ENCODE measurements around the gene NUB1.

Gene NUB1

DNA sequence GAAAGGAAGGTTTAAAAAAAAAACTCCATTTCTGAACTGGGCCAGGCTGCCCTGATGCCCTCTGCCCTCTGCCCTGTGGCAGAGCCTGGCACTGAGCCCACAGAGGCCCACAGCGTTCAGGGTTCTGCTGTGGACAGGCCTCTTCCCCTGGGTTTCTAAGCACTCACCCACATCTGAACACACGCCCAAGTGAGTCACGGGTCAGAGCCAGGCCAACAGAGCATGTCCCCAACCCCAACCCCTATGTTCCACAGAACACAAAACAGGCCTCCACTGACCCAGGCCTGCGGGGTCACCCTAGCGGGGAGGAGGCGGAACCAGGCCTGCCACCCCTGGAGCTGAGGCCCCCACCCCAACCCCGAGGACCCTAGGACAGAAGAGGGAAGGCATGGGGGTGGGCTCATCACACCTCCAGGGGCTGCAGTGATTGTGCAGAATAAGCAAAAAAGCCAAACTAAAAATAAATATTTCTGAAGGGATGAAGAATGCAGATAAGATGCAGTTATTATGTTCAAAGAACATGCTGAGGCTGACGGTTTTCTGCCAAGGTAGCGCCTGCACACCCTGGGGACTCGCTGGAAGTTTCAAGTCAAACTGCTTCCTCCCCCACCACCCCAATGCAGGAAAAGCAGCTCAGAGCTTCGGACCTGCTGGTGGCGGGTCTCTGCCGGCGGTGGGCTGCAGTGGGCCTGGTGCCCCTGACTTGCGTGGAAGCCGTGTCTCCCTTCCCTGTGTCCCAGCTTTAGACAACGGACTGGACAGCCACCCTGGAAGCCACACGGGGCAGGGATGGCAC, 62.8 kb downstream of the NUB1 start:
- no peak for DNase-seq (ENCODE audit: low read depth in 2 of 2)

- DNase-seq (ENCODE audit: low read depth in 2 of 2) = no peak
Measured at GRCh38 chr7:151405056-151405455, 63.4 kb downstream of the NUB1 start.

DNA sequence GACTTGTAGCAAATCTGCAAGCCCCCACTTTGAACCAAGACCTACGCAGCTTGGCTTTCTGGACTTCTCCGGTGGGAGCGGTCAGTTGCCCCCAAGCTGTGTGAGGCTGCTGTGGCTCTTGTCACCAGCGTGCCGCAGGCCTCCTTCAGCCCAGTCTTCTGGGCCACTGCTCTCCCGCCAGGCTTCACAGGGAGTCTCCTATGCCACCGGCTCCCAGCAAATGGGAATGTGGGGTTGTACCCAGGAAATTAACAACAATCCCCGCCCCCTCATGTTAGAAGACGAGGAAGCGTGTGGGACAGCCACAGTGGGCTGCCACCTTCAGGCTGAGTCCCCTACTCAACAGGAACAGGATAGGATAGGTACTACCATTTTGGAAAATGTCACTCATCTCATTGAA, 64.0 kb downstream of the NUB1 start:
- no peak for DNase-seq (ENCODE audit: low read depth in 2 of 2)

DNA sequence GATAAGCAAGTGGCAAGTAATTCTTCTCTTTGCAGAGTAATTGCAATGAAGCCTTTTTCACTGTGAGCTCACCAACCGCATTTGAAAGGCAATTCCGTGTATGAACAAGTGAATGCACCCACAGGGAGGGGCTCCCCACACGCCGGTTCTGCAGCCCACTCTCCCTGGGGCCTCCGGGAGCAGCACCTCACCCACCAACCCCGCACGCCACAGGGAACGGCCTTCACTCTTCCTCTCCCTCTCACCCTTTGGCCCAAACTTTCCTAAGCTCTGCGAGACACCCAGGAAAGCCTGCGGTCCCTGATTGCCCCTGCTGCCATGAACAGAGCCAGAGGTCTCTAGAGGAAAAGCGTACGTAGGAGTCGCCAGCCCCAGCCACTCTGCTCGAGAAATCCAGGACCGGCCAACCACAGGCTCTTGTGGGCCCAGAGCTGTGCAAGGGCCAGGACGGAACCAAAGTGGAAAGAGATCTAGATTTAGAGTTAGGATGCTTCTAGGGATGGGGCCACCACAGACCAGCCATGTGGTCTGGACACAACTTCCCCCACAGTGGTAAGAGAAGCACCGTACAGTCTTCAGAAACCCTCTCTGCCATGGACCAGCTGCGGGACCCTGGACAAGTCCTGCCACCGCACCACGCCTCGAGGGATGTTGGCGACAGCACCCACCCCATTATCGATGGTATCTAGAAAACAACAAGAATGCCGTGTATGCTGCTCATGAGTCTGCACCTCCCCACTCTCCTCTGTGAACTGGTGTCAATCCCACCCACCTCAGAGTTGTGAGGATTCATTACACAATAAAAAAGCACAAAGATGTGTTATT, 64.7 kb downstream of the NUB1 start:
- DNase-seq (ENCODE audit: low read depth in 2 of 2) = no peak

DNA sequence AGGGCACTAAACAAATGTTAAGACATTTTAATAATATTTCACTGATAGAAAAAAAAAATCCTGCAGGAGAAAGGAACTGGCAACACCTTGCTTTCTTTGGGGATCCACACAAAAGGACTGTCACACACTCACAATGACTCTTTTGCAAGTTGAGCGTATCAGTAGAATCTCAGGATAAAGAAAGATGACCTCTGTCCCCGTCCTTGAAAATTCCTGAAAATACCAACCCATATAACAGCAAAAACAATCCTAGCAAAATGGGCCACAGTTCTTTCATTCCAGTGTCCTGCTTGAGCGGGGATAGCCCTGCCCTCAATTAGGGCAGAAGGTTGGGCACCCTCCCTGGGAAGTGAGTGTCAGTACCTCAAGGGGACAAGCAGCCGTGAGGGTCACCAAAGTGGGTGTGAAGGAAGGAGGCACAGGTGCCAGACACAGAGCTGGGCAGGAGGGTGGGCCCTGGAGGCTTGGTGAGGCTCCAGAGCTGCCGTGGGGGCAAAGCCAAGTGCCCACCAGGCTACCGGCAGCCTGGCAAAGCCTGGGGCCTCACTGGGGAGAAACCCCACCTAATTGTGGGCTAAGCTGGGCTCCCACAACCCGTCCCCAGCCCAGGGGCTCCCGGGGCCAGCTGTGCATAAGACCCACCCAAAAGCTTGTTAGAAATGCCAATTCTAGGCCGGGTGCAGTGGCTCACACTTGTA, 65.4 kb downstream of the NUB1 start:
- DNase-seq (ENCODE audit: low read depth in 2 of 2) = no peak

GRCh38 chr7:151408498-151408838, 66.9 kb downstream of the NUB1 start:
- DNase-seq (ENCODE audit: low read depth in 2 of 2) = no peak

DNA sequence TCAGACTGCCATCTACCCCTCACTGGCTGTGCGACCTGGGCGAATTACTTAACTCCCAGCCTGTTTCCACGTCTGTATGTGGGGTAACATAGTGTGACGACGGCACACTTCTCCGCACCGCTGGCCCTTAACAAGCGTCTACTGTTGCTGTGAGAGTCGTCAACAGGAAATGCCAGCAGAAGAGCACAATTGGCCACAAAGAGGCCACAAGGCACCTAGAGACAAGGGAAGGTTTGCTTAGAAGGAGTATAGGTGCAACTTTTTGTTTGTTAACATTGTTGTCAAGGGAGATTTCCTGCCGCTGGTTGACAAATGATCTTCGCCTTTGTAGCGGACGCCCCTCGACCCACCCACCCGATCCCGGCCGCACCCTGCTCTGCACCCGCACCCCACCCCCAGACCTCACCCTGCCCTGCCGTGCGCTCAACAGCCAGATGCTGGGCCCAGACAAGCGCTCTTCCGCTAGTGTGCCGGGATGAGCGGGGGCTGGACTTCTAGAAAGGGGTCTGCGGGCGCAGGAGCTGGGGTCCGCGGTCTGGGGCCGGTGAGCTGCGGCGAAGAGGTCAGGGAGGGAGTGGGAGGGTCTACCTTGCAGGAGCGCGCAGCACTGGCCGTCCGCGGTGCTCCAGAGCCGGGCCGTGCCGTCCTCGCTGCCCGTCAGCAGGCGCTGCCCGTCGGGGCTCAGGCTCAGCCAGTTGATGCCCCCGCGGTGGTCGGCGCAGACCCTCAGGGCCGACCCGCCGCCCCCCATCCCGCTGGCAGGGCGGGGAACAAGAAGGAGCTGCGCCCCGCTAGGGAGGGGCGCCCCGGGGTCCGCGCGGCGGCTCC, 67.4 kb downstream of the NUB1 start:
- peak; percentile 23 to 41 for DNase-seq (ENCODE audit: low read depth in 2 of 2)

DNA sequence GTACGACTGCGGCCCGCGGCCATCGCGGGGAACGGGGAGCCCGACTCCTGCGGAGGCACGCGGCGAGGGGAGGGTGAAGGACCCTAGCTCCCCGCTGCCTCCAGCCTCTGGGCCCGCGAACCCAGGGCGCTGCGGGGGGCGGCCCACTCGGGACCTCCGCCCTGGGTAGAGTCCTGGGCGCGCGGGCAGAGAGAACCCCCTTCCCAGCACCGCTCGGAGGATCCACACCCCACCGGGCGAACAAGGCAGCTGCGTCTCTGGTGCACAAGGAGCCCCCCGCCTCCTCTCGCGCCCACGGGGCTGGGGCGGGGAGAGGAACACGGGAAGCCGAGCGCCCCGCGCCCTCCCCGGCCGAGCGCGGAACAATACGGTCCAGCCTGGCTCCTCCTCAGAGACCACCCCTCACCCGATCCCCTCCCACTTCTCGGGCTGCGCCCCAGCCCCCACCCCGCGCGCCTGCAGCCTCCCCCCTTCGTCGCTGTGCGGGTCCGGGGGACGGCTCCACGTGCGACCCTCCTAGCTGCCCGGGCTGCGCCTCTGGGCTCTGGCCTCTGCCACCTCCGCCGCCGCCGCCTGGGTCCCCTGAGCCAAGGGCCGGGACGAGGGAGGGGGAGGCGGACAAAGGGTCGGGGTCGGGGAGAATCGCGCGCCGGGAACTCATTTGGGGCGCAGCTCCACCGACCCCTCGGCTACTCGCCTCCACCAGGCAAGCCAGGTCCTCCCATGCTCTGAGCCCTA, 68.2 kb downstream of the NUB1 start, which contains the start of gene WDR86:
Gene WDR86, minus strand, starts transcription at position 372 of the 738 bp plus-strand sequence. CDS start 449 bp downstream, outside the sequence.
- DNase-seq (ENCODE audit: low read depth in 2 of 2) = peak in 1 of 2 donors; percentile 23

GRCh38 chr7:151410405-151411390, 69.1 kb downstream of the NUB1 start:
- no peak for DNase-seq (ENCODE audit: low read depth in 2 of 2)

GRCh38 chr7:151411551-151411950, 69.9 kb downstream of the NUB1 start:
- no peak for DNase-seq (ENCODE audit: low read depth in 2 of 2)

DNA sequence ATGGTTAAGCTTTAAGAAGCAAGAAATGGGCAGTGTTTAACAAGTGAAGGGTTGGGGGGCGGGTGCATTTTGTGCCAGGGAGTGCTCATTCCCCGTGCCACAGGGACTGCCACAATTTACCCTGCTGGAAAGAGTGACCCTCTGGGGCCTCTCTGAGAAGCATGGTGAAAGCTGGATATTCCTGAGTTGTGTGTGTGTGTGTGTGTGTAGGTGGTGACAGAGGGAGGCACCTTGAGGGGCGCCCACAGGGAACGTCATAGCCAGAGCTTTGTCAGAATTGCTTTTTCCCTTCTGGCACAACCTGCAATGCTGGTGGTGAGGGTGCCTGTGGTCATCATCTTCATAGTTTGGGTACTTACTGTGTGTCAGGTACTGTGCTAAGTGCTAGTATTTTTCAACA, 70.7 kb downstream of the NUB1 start:
- no peak for DNase-seq (ENCODE audit: low read depth in 2 of 2)

DNA sequence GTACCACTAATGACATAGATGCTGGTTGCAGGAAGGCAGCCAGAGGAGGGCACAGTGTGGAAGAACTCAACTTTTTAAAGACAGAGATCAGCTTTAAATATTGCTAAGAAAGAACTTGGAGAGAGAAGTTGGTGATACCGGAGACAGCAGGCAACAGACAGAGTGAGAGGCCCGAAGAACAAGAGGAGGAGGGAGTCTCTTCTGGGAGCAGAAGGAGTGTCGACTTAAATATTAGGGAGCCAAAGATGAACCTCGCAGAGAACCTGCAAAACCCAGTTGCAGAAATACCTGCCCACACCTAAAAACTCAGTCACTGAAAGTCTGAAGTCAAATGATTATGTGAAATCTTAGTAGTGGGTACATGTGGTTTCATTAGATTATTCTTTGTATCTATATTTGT, 71.6 kb downstream of the NUB1 start:
- no peak for DNase-seq (ENCODE audit: low read depth in 2 of 2)

GRCh38 chr7:151415375-151416105, 73.9 kb downstream of the NUB1 start:
- DNase-seq (ENCODE audit: low read depth in 2 of 2) = no peak

GRCh38 chr7:151416112-151416940, 74.7 kb downstream of the NUB1 start:
- no peak for DNase-seq (ENCODE audit: low read depth in 2 of 2)

GRCh38 chr7:151416941-151417315, 75.3 kb downstream of the NUB1 start:
- no peak for DNase-seq (ENCODE audit: low read depth in 2 of 2)

DNA sequence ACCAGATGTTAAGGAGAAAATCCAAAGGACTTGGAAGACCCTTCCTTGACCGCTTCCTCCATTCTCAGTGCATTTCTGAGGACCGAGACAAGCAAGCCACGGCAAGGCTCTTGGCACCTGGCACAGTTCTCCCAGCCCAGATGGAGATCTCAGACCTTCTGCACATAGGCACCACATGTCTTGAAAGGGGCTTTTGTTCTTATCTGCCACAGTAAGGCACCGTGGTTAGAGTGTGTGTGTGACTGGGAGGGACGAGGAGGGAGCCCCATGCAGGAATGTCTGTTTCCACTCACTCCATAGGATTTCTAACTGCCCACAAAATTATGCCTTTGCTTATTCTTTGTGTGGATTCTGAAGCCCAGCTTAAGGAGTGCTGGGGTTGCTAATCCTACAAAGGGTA, 78.5 kb downstream of the NUB1 start:
- DNase-seq (ENCODE audit: low read depth in 2 of 2) = no peak

DNA sequence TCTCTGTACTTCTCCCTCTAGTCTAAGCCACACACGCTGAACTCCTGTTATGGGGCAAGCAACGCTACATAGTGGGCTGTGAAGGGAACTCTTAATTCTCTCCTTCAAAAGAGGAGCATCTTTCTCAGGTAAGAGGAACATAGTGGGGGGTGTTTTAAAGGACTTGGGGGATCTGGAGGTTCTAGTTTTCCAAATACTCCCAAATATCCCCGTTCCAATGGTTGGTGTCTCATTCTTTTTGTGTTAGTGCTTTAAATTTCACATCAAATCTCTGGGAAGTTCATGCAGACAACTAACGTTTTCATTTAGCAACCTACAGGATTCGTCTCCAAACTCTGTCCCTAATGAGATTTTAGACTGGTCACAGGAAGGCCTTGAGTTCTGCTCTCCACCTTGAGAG, 80.6 kb downstream of the NUB1 start:
- DNase-seq (ENCODE audit: low read depth in 2 of 2) = no peak

GRCh38 chr7:151423226-151423625, 81.6 kb downstream of the NUB1 start:
- no peak for DNase-seq (ENCODE audit: low read depth in 2 of 2)

Measured in stimulated activated CD8-positive, alpha-beta memory T cell treated with anti-CD3 and anti-CD28 coated beads, Interleukin-7, amount 100 ng/mL, for 4 hours (primary cell).